KOPT-K1 (cell line): ENCODE results near the gene TYSND1.
"Not testable (repeated sequence)": the region's sequence is repeated elsewhere in the genome, so short reads cannot be mapped to it uniquely, and the experiment has no call there.

ENCODE experiments used
- H3K27ac ChIP-seq: fragments of 200-600 bp; sonication (generic); 2 replicates; pipeline ENCODE4 v1.5.1; 2016; ENCODE audit warnings: antibody characterized with exemption, mild to moderate bottlenecking, low read depth, low read length; ENCODE audit not compliant: poor library complexity, severe bottlenecking
- H3K36me3 ChIP-seq: fragments of 200-600 bp; sonication (generic); 2 replicates; pipeline ENCODE4 v1.5.1; 2017; ENCODE audit warnings: antibody characterized with exemption, mild to moderate bottlenecking, low read length, moderate library complexity; ENCODE audit not compliant: insufficient read depth
- H3K9me3 ChIP-seq: fragments of 200-600 bp; sonication (generic); 2 replicates; pipeline ENCODE4 v1.5.1; 2017; ENCODE audit warnings: antibody characterized with exemption, low read length, mild to moderate bottlenecking; ENCODE audit not compliant: insufficient read depth, poor library complexity, severe bottlenecking

TYSND1 gene

GRCh38 chr10:70131560-70131937 is 15.0 kb downstream of the TYSND1 start:
- no peaks in the 10 kb centered on the region for H3K9me3 ChIP-seq
- no peak overlapping the region for H3K27ac ChIP-seq
- H3K36me3 ChIP-seq = no peaks in the 10 kb centered on the region; the same call in 1 of the 2 replicates

- no peaks in the 10 kb centered on the region; the same call in 1 of the 2 replicates for H3K36me3 ChIP-seq
- H3K9me3 ChIP-seq = no peaks in the 10 kb centered on the region
- no peak overlapping the region for H3K27ac ChIP-seq
Observed at GRCh38 chr10:70130878-70131559, 15.5 kb downstream of the TYSND1 start.

- Histone ChIP-seq H3K27ac (no peak overlapping the region), H3K9me3 (no peaks in the 10 kb centered on the region), H3K36me3 (no peaks in the 10 kb centered on the region)
Observed at GRCh38 chr10:70126700-70127395, 19.7 kb downstream of the TYSND1 start.

- H3K36me3 ChIP-seq = no peaks in the 10 kb centered on the region
- H3K9me3 ChIP-seq = no peaks in the 10 kb centered on the region
- H3K27ac ChIP-seq = no peak overlapping the region
Observed at GRCh38 chr10:70125918-70126552, 20.5 kb downstream of the TYSND1 start.

GRCh38 chr10:70124918-70125317 is 21.6 kb downstream of the TYSND1 start:
- Histone ChIP-seq H3K27ac (no peak overlapping the region), H3K9me3 (no peaks in the 10 kb centered on the region), H3K36me3 (no peaks in the 10 kb centered on the region)

- H3K27ac ChIP-seq = no peak overlapping the region
- H3K9me3 ChIP-seq = no peaks in the 10 kb centered on the region
- no peaks in the 10 kb centered on the region for H3K36me3 ChIP-seq
Observed at GRCh38 chr10:70124415-70124814, 22.1 kb downstream of the TYSND1 start.

GRCh38 chr10:70123817-70124216 is 22.7 kb downstream of the TYSND1 start:
- Histone ChIP-seq H3K9me3 (no peaks in the 10 kb centered on the region), H3K36me3 (no peaks in the 10 kb centered on the region), H3K27ac (no peak overlapping the region)

- not testable (repeated sequence) for H3K9me3 ChIP-seq, H3K36me3 ChIP-seq, H3K27ac ChIP-seq
Observed at GRCh38 chr10:70123166-70123565, 23.3 kb downstream of the TYSND1 start.

- no peaks in the 10 kb centered on the region for H3K36me3 ChIP-seq
Observed at GRCh38 chr10:70122742-70123141, 23.8 kb downstream of the TYSND1 start.

GRCh38 chr10:70121281-70121949 is 25.1 kb downstream of the TYSND1 start:
- no peak overlapping the region for H3K27ac ChIP-seq

More at GRCh38 chr10:70122742-70123141, 23.8 kb downstream of the TYSND1 start:
- Histone ChIP-seq H3K27ac (no peak overlapping the region), H3K9me3 (no peaks in the 10 kb centered on the region)

GRCh38 chr10:70120417-70120816 is 26.1 kb downstream of the TYSND1 start:
- Histone ChIP-seq H3K36me3 (no peaks in the 10 kb centered on the region), H3K9me3 (no peaks in the 10 kb centered on the region)

More at GRCh38 chr10:70121281-70121949, 25.1 kb downstream of the TYSND1 start:
- Histone ChIP-seq H3K36me3 (no peaks in the 10 kb centered on the region), H3K9me3 (no peaks in the 10 kb centered on the region)

GRCh38 chr10:70119623-70120022 is 26.9 kb downstream of the TYSND1 start:
- no peaks in the 10 kb centered on the region for H3K36me3 ChIP-seq
- H3K9me3 ChIP-seq = no peaks in the 10 kb centered on the region
- no peak overlapping the region for H3K27ac ChIP-seq

More at GRCh38 chr10:70120417-70120816, 26.1 kb downstream of the TYSND1 start:
- no peak overlapping the region for H3K27ac ChIP-seq

- H3K9me3 ChIP-seq = no peaks in the 10 kb centered on the region
- no peak overlapping the region for H3K27ac ChIP-seq
- no peaks in the 10 kb centered on the region for H3K36me3 ChIP-seq
Observed at GRCh38 chr10:70119197-70119596, 27.3 kb downstream of the TYSND1 start.

- Histone ChIP-seq H3K27ac (no peak overlapping the region), H3K9me3 (no peaks in the 10 kb centered on the region), H3K36me3 (no peaks in the 10 kb centered on the region)
Observed at GRCh38 chr10:70118196-70118595, 28.3 kb downstream of the TYSND1 start.

GRCh38 chr10:70117646-70118045 is 28.9 kb downstream of the TYSND1 start:
- H3K36me3 ChIP-seq = no peaks in the 10 kb centered on the region
- H3K27ac ChIP-seq = no peak overlapping the region

More at GRCh38 chr10:70117646-70118045, 28.9 kb downstream of the TYSND1 start:
- no peaks in the 10 kb centered on the region for H3K9me3 ChIP-seq
